GM18508 (cell line): ENCODE measurements around the gene LRIF1.

Experiments used
- ATAC-seq: cut with Tn5 transposase; IDR thresholded peaks from one replicate; pipeline ENCODE4 v1.9.1; 2021; ENCODE audit warnings: moderate number of reproducible peaks; ENCODE audit not compliant: insufficient read depth, unreplicated experiment

The LRIF1 gene

DNA sequence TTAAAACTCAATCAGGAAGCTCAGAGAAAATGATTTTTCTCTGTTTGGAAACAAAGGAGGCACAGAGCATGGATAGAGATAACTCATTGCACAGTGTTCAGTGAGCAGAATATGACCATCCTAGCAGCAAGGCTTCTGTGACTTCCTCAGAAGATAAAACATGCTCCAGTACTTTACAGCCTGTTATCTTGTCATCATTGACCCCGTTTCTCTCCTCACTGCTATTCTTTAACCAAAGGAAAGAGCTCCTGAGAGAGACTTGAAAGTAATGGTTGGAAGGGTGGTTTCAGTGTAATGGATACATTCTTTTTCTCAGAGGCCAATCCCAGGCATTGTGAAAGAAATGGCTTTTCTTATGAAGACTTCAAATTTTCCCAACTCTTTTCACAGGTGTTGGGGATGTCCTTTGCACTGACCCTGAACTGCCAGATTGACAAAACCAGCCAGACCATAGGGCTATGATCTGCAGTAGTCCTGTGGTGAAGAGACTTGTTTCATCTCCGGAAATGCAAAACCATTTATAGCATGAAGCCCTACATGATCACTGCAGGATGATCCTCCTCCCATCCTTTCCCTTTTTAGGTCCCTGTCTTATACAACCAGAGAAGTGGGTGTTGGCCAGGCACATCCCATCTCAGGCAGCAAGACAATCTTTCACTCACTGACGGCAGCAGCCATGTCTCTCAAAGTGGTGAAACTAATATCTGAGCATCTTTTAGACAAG lies 64.8 kb downstream of the LRIF1 start:
- no peak for ATAC-seq

DNA sequence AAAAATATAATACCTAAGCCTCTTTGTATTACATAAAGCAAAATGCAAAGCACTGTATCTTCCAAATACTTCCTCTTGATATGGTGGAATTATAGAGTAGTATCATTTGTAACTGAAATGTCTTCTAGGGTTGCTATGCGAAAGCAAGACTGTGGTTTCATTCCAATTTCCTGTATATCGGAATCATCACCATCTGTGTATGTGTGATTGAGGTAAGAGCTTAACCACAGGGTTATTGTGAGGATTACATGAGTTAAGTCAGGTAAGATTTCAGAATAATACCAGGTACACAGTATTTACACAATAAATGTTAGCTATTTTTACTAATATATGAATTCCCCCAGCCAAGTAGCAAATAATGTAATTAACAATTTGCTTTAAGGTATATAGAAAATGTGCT lies 66.0 kb downstream of the LRIF1 start:
- no peak for ATAC-seq
